HCT116 (cell line): ENCODE results near the gene OR5A1. TPM values are rescaled to one million over a fixed set of nuclear protein-coding genes. Genes with fewer than 3 reads are reported as not detected.

Experiments
- ATAC-seq: fragments of 200-7000 bp; cut with Tn5 transposase; 2 replicates; pipeline ENCODE4 v1.9.1; 2020; ENCODE audit warnings: mild to moderate bottlenecking, moderate library complexity
- BruUV-seq: library from RNA; stranded (reverse); fragments of 400-500 nt; replicated peaks from 2 replicates; lab custom pipeline; 2021; lab: Mats Ljungman, UMichigan
- CTCF ChIA-PET: fragments of 300-600 bp; sonication (Branson Sonifier 250); formaldehyde crosslinking; loops from one replicate; lab custom pipeline; 2021; ENCODE audit warnings: antibody characterized with exemption; lab: Charles Lee
- POLR2A ChIA-PET: fragments of 300-600, 350-600 bp; sonication (Branson Sonifier 250); formaldehyde crosslinking; loops from one replicate; lab custom pipeline; 2021; ENCODE audit warnings: antibody characterized with exemption; lab: Charles Lee
- RAD21 ChIA-PET, 2 experiments: fragments of 300-600 bp; sonication (Branson Sonifier 250); formaldehyde crosslinking; loops; one replicate each; lab custom pipeline; 2023; ENCODE audit warnings: low total read pairs in 2 of 2; ENCODE audit not compliant: uncharacterized antibody in 2 of 2, unreplicated experiment in 2 of 2, low non-redundant PET in 1 of 2; lab: Charles Lee
- DNase-seq: peaks from one replicate; pipeline ENCODE4 v3.0.0-alpha.2; 2010; ENCODE audit warnings: low read depth, low spot score
- H2AFZ ChIP-seq: fragments of 200-600 bp; shearing (Covaris generic), sonication (generic); 2 replicates; pipeline ENCODE4 v1.6.1; 2017; ENCODE audit warnings: low read depth, mixed run types, mixed read lengths, antibody characterized with exemption, low read length; ENCODE audit not compliant: poor library complexity, severe bottlenecking
- H3K27ac ChIP-seq: 2 replicates; pipeline ENCODE4 v1.5.1; 2012; ENCODE audit warnings: low read depth, low read length
- H3K27me3 ChIP-seq: fragments of 200-600 bp; sonication (generic); 2 replicates; pipeline ENCODE4 v1.6.1; 2016; ENCODE audit warnings: mixed run types, low read length, mixed read lengths; ENCODE audit not compliant: insufficient read depth
- H3K36me3 ChIP-seq, 2 experiments: fragments of 200-500 bp in 1 of 2; fragments of 200-600 bp in 1 of 2; sonication (Bioruptor generic) in 1 of 2; sonication (generic) in 1 of 2; 2 replicates each; pipeline versions ENCODE4 v1.5.1 to v1.6.1; 2014 to 2016; ENCODE audit warnings: low read length in 2 of 2, inconsistent platforms in 1 of 2, mixed read lengths in 1 of 2, mixed run types in 1 of 2; ENCODE audit not compliant: insufficient read depth in 2 of 2, control insufficient read depth in 1 of 2
- H3K4me1 ChIP-seq, 2 experiments: fragments of 200-600 bp in 1 of 2; sonication (generic) in 1 of 2; 2 replicates each; pipeline versions ENCODE4 v1.5.1 to v1.6.1; 2012 to 2017; ENCODE audit warnings: low read length in 2 of 2, inconsistent platforms in 1 of 2, mild to moderate bottlenecking in 1 of 2, mixed read lengths in 1 of 2, mixed run types in 1 of 2, moderate library complexity in 1 of 2; ENCODE audit not compliant: insufficient read depth in 2 of 2, control insufficient read depth in 1 of 2
- H3K4me2 ChIP-seq: fragments of 200-600 bp; sonication (generic); 2 replicates; pipeline ENCODE4 v1.6.1; 2017; ENCODE audit warnings: mixed run types, low read length, mixed read lengths
- H3K4me3 ChIP-seq, 2 experiments: fragments of 200-600 bp in 1 of 2; sonication (generic) in 1 of 2; replicated peaks in 1 of 2; 2 replicates each; pipeline ENCODE4 v1.5.1; 2011 to 2016; ENCODE audit warnings: low read length in 2 of 2, control low read depth in 1 of 2, low read depth in 1 of 2, mild to moderate bottlenecking in 1 of 2, mixed read lengths in 1 of 2, mixed run types in 1 of 2
- H3K79me2 ChIP-seq: fragments of 200-600 bp; sonication (generic); 2 replicates; pipeline ENCODE4 v1.6.1; 2017; ENCODE audit warnings: mild to moderate bottlenecking, mixed run types, low read length, moderate library complexity, mixed read lengths; ENCODE audit not compliant: insufficient read depth
- H3K9ac ChIP-seq: fragments of 200-600 bp; sonication (generic); 2 replicates; pipeline ENCODE4 v1.6.1; 2016; ENCODE audit warnings: low read length, mixed read lengths
- H3K9me2 ChIP-seq: fragments of 200-600 bp; sonication (generic), shearing (Covaris generic); 2 replicates; pipeline ENCODE4 v1.6.1; 2017; ENCODE audit warnings: mixed run types, mild to moderate bottlenecking, moderate library complexity; ENCODE audit not compliant: insufficient read depth
- H3K9me3 ChIP-seq, 2 experiments: fragments of 200-500 bp in 1 of 2; fragments of 200-600 bp in 1 of 2; sonication (Bioruptor generic) in 1 of 2; sonication (generic) in 1 of 2; 2 replicates each; pipeline ENCODE4 v1.6.1; 2014 to 2017; ENCODE audit warnings: low read length in 2 of 2, mixed read lengths in 2 of 2, inconsistent platforms in 1 of 2, low read depth in 1 of 2, mild to moderate bottlenecking in 1 of 2, mixed run types in 1 of 2, moderate library complexity in 1 of 2; ENCODE audit not compliant: control insufficient read depth in 1 of 2, insufficient read depth in 1 of 2
- H4K20me1 ChIP-seq: fragments of 200-600 bp; sonication (generic), shearing (Covaris generic); 2 replicates; pipeline ENCODE4 v1.6.1; 2017; ENCODE audit warnings: mixed run types, mild to moderate bottlenecking, moderate library complexity; ENCODE audit not compliant: insufficient read depth
- CEBPB ChIP-seq: IDR thresholded peaks from 2 replicates; pipeline ENCODE4 v1.6.1; 2012; ENCODE audit warnings: low read depth
- SP1 ChIP-seq: IDR thresholded peaks from 2 replicates; pipeline ENCODE4 v1.6.1; 2012; ENCODE audit warnings: low read depth
- SRF ChIP-seq: IDR thresholded peaks from 2 replicates; pipeline ENCODE4 v1.6.1; 2012; ENCODE audit warnings: low read depth
- intact Hi-C: fragments of 100-400 bp; cut with micrococcal nuclease; formaldehyde crosslinking; loops from 2 replicates; pipeline ENCODE4 v1.10.0; 2022
- total RNA-seq: library from RNA; stranded (reverse); gene quantifications from one replicate; pipeline ENCODE4 v1.2.1, GENCODE V29; 2021; ENCODE audit not compliant: unreplicated experiment
- TF ChIP-seq, protein P1 (sequence below): IDR thresholded peaks from 2 replicates; pipeline ENCODE4 v1.6.1; 2011; ENCODE audit warnings: mild to moderate bottlenecking, low read length, moderate library complexity; ENCODE audit not compliant: insufficient replicate concordance; ENCODE audit errors: extremely low read depth
- TF ChIP-seq, protein P2 (sequence below): IDR thresholded peaks from 2 replicates; pipeline ENCODE4 v1.6.1; 2012; ENCODE audit warnings: low read depth
- TF ChIP-seq, protein P3 (sequence below), 3 experiments: fragments of 200-600 bp in 1 of 3; sonication (generic) in 1 of 3; IDR thresholded peaks in 2 of 3; conservative IDR thresholded peaks in 1 of 3; 2 replicates each; pipeline ENCODE4 v1.5.1; 2012 to 2017; ENCODE audit warnings: low read depth in 2 of 3, low read length in 2 of 3, antibody characterized with exemption in 1 of 3, borderline replicate concordance in 1 of 3, control low read depth in 1 of 3, mild to moderate bottlenecking in 1 of 3, mixed read lengths in 1 of 3, mixed run types in 1 of 3, moderate library complexity in 1 of 3; ENCODE audit not compliant: insufficient read depth in 1 of 3

Gene OR5A1
- total RNA-seq, 1 experiment from 2014 or later = not detected

DNA sequence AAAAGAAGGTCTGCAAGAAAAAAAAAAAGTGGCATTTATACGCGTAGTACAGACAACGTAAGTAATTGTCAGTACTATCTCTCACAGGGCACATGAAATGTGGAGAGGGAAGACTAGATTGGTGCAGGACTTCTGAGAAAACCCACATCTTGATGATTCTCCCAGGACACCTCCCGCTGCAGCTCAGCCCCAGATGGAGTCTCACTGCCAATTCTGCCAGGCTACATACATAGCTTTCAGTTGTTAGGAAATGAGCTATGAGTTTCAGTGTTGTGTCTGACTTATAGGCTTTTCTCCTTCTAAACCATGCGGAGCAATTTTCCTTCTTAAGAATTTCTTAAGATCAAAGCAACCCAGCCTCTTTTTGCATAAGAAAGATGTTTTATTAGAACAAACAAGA, 19.7 kb upstream of the OR5A1 start (continued):
- TF ChIP-seq, protein P1, sequence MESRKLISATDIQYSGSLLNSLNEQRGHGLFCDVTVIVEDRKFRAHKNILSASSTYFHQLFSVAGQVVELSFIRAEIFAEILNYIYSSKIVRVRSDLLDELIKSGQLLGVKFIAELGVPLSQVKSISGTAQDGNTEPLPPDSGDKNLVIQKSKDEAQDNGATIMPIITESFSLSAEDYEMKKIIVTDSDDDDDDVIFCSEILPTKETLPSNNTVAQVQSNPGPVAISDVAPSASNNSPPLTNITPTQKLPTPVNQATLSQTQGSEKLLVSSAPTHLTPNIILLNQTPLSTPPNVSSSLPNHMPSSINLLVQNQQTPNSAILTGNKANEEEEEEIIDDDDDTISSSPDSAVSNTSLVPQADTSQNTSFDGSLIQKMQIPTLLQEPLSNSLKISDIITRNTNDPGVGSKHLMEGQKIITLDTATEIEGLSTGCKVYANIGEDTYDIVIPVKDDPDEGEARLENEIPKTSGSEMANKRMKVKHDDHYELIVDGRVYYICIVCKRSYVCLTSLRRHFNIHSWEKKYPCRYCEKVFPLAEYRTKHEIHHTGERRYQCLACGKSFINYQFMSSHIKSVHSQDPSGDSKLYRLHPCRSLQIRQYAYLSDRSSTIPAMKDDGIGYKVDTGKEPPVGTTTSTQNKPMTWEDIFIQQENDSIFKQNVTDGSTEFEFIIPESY = no peak

DNA sequence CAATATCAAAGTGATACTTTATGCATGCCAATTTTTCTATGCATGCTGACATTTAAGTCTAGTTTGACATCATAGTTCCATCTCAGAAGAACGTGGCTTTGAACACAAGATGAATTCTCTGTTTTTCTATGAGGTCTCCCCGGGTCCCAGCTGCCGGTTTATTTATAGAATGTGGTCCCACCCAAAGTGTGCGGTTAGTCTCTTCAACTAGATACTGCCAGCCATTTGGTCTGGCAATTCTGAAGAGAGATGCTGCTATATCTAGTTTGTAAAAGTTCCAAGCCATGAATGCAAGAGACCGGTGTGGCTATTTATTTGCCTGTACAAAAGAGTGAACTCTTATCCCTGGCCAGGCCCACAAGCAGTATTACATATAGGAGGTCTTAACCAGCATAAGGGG, 19.2 kb upstream of the OR5A1 start:
- Histone ChIP-seq H3K4me2 (no peak overlapping the region), H3K27me3 (no peaks in the 10 kb centered on the region), H3K36me3 (no peaks in the 10 kb centered on the region), H3K9me3 (no peaks in the 10 kb centered on the region), H3K79me2 (no peaks in the 10 kb centered on the region), H3K4me1 (no peaks in the 10 kb centered on the region), H3K9me2 (no peaks in the 10 kb centered on the region), H3K9ac (no peak overlapping the region), H4K20me1 (no peaks in the 10 kb centered on the region), H3K4me3 (no peak overlapping the region), H3K27ac (no peak overlapping the region)
- ChIA-PET POLR2A (no interaction called here), RAD21 (no interaction called here), CTCF (no interaction called here)
- ATAC-seq (no peak), DNase-seq (no peak)
- intact Hi-C loops = no loop called here
- BruUV-seq = no TSS peak
- TF ChIP-seq CEBPB = no peak
- TF ChIP-seq, protein P2, sequence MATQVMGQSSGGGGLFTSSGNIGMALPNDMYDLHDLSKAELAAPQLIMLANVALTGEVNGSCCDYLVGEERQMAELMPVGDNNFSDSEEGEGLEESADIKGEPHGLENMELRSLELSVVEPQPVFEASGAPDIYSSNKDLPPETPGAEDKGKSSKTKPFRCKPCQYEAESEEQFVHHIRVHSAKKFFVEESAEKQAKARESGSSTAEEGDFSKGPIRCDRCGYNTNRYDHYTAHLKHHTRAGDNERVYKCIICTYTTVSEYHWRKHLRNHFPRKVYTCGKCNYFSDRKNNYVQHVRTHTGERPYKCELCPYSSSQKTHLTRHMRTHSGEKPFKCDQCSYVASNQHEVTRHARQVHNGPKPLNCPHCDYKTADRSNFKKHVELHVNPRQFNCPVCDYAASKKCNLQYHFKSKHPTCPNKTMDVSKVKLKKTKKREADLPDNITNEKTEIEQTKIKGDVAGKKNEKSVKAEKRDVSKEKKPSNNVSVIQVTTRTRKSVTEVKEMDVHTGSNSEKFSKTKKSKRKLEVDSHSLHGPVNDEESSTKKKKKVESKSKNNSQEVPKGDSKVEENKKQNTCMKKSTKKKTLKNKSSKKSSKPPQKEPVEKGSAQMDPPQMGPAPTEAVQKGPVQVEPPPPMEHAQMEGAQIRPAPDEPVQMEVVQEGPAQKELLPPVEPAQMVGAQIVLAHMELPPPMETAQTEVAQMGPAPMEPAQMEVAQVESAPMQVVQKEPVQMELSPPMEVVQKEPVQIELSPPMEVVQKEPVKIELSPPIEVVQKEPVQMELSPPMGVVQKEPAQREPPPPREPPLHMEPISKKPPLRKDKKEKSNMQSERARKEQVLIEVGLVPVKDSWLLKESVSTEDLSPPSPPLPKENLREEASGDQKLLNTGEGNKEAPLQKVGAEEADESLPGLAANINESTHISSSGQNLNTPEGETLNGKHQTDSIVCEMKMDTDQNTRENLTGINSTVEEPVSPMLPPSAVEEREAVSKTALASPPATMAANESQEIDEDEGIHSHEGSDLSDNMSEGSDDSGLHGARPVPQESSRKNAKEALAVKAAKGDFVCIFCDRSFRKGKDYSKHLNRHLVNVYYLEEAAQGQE = no peak
- TF ChIP-seq, protein P3, sequence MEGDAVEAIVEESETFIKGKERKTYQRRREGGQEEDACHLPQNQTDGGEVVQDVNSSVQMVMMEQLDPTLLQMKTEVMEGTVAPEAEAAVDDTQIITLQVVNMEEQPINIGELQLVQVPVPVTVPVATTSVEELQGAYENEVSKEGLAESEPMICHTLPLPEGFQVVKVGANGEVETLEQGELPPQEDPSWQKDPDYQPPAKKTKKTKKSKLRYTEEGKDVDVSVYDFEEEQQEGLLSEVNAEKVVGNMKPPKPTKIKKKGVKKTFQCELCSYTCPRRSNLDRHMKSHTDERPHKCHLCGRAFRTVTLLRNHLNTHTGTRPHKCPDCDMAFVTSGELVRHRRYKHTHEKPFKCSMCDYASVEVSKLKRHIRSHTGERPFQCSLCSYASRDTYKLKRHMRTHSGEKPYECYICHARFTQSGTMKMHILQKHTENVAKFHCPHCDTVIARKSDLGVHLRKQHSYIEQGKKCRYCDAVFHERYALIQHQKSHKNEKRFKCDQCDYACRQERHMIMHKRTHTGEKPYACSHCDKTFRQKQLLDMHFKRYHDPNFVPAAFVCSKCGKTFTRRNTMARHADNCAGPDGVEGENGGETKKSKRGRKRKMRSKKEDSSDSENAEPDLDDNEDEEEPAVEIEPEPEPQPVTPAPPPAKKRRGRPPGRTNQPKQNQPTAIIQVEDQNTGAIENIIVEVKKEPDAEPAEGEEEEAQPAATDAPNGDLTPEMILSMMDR (IDR thresholded peaks at IDR 0.05 in 2 of 3, conservative IDR thresholded peaks at IDR 0.05 in 1 of 3; ENCODE audit: borderline replicate concordance in 1 of 3, insufficient read depth in 1 of 3, low read depth in 2 of 3, low read length in 2 of 3) = no peak
- TF ChIP-seq SP1 = no peak
- no peak for TF ChIP-seq SRF
- TF ChIP-seq, all 23 proteins: peak for 0
- H2AFZ ChIP-seq = no peak overlapping the region
